Vagina (tissue), 2 donors: ENCODE data around the gene CD96.

ENCODE experiments used
- CTCF ChIP-seq, 3 experiments: fragments of 450-650 bp in 2 of 3; fragments of 200-600 bp in 1 of 3; sonication (generic) in 1 of 3; IDR thresholded peaks; one replicate each; pipeline ENCODE4 v1.5.1; 2017 to 2019; ENCODE audit warnings: antibody characterized with exemption in 3 of 3, mild to moderate bottlenecking in 2 of 3, moderate library complexity in 2 of 3
- POLR2A ChIP-seq, 2 donors: fragments of 450-650 bp; IDR thresholded peaks; one replicate each; pipeline ENCODE4 v1.6.1; 2017; ENCODE audit warnings: antibody characterized with exemption in 2 of 2, mild to moderate bottlenecking in 2 of 2, moderate library complexity in 2 of 2

- TF ChIP-seq POLR2A (IDR thresholded peaks at IDR 0.05): no peak
- TF ChIP-seq CTCF (IDR thresholded peaks at IDR 0.05): no peak
These were observed 51.7 kb downstream of the CD96 start for GRCh38 chr3:111593666-111594065.
